HG03135 (cell line): ENCODE measurements around the gene KAZN.
"Not testable (repeated sequence)": the region's sequence is repeated elsewhere in the genome, so short reads cannot be mapped to it uniquely, and the experiment has no call there.

Source experiments
- ATAC-seq: cut with Tn5 transposase; IDR thresholded peaks from one replicate; pipeline ENCODE4 v1.9.1; 2021; ENCODE audit warnings: mild to moderate bottlenecking, moderate library complexity; ENCODE audit not compliant: unreplicated experiment

Gene KAZN

DNA sequence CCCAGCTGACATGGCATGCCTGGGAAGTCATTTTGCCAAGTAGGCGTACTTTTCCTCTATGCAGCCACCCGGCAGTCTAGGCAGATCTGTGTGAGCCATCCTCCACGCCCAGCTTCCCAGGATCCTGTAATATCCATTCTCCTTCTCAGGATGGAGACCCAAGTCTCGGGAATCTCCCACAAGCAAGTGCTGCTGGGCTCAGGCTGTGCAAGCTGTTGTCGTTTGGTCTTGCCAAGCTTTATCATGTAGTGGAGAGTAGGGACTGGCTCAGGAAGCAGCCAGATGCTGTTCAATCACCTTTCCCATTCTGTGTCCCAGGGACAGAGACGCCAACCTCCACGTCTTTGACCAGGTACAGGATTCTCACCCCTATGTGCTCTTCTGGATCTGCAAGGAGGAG lies 363.9 kb downstream of the KAZN start:
- ATAC-seq: no peak

DNA sequence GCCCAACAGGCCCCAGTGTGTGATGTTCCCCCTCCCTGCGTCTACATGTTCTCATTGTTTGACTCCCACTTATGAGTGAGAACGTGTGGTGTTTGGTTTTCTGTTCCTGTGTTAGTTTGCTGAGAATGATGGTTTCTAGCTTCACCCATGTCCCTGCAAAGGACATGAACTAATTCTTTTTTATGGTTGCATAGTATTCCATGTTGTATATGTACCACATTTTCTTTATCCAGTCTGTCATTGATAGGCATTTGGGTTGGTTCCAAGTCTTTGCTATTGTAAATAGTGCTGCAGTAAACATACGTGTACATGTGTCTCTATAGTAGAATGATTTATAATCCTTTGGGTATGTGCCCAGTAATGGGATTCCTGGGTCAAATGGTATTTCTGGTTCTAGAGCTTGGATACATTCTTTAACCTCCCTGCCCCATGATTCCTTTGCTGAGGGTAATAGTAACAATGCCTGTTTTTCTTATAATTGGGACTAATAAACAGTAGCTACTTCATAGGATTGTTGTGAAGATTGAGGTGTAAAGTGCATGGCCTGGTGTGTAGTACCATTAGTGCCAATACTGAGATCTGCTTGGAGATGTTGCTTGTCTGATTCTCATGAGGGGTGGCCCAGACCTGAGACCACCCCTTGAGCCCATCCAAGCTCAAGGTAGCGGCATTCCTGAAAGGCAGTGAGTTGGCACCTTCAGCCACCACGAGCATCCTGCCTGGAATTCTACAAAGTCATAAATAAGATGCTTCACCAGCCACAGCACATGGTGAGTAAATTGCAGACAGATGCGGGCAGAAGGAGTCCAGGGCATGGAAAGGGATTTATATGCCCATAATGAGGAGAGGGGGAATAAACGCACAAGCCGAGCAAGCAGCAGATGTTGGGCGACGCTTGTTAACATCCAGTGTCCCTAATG lies 365.6 kb downstream of the KAZN start:
- not testable (repeated sequence) for ATAC-seq

DNA sequence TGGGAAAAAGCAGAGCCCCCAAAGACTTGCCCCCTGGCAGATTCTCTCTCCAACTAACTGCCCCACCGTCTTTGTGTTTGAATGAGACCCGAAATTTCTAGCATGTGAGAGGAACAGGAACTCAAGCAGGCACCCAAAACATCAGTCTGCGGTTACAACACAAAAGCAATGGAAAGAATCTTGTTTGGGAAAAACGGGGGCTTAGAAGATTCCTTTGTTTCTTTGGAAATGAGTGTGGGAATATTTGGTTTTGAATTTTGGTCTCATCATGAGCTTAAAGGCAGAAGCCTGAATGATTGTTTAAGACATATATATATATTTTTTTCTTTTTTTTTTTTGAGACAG lies 366.2 kb downstream of the KAZN start:
- ATAC-seq: no peak

DNA sequence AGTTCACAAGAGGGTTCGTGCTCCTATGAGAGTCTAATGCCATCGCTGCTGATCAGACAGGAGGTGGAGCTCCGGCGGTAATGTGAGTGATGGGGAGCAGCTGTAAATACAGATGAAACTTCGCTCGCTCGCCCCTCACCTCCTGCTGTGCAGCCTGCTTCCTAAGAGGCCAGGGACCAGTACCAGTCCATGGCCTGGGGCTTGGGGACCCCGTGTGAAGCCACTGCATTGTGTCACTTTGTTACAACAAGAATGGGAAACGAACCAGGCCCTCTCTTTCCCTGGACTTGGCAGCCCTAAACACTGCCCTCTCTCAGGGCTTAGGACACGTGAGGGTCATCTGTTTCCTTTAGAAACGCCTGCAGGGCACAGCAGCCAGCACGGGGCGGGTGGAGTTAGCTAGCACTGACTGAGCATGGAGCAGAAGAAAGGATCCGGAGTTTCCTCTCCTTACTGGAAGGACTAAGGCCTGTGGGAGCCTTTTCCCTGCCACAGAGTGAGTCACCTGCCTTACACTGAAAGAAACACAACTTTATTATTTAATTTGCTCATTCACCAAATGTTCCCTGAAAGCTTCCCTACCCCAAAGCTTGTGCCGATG lies 369.9 kb downstream of the KAZN start:
- ATAC-seq: no peak

DNA sequence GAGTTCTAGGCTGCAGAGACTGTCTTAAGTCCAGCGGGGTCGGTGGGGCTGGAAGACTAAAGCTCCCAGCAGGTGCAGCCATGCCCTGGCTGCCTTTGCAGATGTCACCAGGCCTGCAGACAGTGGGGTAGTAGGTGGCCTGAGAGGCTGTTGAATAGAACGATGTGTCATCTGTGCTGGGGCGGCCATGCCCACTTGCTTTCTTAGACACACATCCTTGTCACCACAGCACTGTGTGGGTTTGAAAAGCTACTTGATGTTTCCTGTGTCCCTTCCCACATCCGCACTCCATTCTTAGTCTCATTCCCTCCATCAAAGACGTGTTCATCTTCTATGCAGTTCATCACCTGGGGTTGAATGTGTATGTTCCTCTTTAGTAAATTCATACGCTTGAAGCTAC lies 370.5 kb downstream of the KAZN start:
- no peak for ATAC-seq

DNA sequence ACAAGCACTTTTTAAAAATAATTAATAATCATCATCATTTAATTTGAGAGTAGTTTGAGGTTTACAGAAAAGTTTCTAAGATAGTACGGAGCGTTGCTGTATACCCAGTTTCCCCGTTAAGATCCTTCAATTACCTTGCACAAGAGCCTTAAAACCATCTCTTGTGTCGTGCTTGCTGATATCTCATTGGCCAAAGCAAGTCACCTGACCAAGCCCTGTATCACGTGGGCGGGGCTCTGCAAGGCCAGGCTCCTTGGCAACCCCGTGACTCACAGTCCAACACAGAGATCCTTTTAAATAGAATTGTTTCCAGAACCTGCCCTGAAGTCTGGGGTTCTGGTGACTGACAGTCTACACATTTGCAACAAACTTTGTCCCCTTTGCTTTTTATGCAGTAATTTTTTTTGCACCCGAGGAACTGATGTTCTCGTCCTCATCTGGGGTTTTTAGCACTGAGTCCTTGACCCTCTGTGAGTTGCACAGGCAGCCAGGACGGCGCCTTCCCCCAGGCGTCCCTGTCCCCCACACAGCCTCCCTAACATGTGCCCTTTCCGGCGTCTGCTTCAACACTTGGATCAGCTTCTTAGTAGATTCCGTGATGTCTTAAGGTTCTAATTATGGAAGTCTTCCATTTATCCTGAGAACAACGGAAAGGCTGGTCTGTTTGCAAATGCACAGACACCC lies 371.8 kb downstream of the KAZN start:
- ATAC-seq: no peak

DNA sequence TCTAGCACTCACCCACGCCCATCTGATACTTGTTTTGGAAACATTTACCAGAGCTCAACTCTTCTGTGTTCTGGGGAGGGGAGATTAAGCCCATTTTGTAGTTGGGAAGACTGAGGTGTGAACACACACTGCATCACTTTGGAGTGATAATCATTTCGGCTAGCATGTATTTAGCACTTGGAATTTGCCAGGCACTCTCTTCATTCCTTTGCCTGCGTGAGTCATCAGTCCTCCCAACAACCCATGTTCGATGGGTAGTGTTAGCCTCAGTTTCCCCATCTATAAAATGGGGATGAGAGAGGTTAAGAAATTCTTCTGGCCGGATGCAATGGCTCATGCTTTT lies 372.3 kb downstream of the KAZN start:
- no peak for ATAC-seq

DNA sequence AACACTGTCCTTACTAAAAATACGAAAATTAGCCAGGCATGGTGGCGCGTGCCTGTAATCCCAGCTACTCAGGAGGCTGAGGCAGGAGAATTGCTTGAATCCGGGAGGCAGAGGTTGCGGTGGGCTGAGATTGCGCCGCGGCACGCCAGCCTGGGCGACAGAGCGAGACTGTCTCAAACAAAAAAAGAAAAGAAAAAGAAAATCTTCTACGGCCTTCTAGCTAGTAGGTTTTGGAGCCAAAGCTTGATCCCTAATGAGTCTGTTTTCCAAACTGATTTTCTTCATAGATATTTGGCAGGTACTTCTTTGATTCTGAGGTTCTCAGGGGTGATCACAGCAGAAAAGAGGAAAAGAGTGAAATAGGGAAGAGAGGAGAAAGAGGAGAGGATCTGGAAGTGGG lies 372.7 kb downstream of the KAZN start:
- no peak for ATAC-seq

DNA sequence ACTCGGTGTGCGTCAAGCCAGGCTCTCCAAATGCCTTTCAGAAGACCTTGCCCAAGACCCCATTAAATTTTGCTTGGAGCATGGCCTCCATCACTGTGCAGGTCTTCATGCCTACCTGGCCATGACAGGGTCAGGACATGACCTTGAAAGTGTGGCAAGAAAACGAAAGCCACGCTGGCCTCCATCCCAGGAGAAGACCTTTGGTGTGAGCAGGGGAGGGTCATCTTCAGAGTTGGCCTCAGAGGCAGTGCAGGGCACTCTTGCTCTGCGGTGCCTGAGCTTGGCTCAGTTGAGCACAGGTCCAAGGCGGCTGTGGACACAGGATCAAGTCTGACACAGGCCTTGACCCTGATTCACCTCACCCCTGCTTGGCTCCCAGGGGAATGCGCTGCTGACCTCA lies 373.6 kb downstream of the KAZN start:
- no peak for ATAC-seq

DNA sequence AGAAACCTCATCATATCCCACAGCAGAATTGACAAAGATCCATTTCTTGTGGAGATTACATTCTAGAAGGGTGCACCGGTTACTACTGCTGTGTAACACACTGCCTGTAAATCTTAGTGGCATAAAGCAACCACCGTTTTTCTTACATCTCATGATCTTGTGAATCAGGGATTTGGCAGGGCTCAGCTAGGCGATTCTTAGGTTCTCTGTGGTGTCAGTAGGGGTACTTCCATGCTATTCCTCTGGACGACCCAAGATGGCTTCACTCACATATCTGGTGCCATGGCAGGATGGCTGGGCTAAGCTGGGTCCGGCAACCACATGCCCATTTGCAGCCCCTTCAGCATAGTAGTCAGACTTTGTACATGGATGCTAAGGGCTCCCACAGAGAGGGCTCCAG lies 375.3 kb downstream of the KAZN start:
- ATAC-seq: no peak

DNA sequence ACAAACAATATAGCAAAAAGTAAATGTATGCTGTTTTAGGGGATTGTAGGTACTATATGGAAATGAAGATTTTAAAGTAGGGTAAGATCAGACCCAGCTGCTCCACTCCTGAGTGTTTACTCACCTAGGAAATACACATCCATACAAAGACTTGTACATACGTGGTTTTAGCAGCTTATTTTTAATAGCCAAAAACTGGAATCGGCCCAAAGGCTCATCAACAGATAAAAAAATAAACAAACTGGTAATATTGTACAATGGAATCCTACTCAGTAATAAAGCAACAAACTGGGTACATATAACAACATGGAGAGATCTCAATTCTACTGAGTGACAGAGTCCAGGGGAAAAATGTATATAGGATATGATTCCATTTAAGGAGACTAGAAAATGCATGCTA lies 375.9 kb downstream of the KAZN start:
- no peak for ATAC-seq

DNA sequence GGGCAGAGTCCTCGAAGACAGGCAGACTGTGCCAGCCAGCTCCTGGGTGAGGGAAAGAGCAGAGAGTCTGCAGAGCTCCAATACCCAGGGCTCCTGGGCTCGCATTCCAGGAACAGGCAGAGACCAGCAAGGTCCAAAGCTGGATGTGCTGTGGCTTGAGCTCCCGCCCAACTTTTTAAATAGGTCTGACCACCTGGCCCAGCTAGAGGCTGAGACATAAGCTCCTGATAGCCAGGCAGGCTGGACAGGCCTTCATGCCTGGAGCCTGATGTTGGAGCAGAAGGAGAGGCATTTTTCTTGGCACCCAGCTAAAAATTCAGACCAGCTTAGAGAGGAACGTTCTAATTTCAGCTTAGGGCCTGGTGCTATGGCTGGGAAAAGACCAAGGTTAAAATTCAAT lies 376.6 kb downstream of the KAZN start:
- no peak for ATAC-seq

DNA sequence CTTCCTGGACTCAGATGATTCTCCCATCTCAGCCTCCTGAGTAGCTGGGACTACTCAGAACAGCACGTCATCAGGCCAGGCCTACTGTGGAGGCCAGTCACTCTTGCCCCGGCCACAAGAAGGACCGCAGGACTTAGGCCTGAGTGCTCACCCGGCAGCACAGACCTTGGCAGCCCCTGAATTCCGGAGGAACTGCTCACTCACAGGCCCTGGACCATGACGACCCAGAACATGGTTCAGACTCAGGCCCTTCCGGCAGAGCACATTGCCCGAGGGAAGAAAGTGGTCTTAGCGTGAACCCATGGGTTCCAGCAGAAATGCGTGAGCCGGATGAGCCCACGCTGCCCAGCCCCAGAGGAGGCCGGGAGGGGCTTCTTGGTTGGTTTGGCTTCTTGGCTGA lies 377.8 kb downstream of the KAZN start:
- no peak for ATAC-seq

DNA sequence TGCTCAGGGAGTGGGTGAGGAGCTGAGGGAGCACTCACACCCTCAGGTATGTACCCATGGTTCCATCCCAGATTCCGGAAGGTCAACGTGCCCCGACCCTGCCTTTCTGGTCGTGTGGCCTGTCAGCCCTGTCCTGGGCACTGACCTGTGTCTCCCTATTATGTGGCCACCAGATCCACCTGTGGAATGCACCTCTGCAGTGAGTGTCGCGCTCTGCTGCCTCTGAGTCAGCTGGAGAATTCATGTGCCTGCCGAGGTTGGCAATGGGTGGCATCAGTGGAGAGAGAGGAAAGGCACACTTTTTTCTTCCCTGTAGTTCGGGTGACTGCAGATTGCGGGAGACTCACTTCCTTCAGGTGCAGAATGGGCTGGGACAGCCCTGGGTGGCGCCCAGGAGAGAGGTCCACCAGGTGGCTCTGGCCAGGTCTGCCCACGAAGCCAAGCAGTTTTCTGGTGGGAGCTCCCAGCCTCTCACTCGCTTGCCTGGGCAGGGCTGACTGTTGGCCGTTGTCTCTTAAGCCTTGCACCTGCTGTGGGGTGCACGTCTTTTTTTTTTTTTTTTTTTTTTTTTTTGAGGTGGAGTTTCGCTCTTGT lies 378.9 kb downstream of the KAZN start:
- ATAC-seq: no peak

DNA sequence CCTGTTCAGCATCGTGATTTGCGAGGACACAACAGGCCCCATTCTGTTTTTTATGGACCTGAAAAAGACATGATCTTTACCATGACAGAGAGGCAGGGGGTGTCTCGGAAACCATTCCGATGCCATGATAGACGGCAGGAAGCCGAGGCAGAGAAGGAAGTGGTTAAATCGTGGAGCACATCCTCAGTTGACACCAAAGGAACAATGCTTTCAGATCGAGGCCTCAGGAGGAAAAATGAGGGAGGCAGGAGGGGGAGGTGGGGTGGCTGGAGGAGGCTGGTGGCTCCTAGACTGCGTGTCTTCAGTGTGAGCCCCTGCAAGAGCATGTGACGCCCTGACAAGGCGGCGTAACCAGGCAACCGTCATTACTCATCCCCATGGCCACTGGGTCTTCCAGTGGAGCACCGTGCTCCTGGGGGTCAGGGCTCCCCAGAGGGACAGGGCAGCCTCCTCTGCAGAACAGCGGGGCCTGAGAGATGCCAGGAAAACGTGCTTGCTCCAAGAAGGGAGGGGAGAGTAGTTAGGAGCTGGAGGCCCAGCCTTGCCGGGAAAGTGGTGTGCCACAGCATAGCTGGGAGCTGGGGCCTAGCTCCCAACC lies 382.2 kb downstream of the KAZN start:
- ATAC-seq: no peak

DNA sequence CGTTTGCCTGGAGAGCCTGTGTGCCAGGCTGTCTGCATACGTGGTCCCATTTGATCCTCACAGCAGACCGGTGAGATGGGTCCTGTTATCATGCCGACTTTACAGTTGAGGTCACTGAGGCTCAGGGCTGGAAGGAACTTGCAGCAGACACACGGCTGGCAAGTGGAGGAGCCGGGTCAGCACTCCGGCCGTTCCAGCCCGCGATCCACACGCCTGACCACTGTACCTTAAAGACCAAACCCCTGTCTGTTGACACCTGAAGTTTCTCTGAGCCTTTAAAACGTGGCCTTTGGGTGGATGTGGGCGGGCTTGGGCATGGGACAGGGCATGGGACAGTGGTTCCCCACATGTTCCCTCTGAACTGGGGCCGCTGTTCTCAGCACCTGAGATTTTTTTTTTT lies 383.5 kb downstream of the KAZN start:
- no peak for ATAC-seq

DNA sequence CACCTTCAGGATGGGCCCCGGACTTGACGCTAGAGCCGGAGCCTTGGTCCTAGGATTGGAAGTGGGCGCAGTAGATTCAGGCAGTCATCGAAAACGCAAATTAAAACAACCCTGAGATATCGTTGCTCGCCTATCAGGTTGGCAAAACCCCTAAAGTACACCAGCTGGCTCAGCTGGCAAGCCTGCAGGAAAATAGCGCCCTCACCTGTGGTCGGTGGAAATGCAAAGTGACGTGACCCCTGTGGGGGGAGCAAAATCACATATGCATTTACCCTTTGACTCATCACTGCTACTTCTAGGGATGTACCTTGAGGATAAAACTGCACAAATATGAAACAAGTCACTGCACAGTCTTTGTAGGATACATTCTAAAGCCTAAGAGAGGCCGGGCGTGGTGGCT lies 384.8 kb downstream of the KAZN start:
- ATAC-seq: no peak

DNA sequence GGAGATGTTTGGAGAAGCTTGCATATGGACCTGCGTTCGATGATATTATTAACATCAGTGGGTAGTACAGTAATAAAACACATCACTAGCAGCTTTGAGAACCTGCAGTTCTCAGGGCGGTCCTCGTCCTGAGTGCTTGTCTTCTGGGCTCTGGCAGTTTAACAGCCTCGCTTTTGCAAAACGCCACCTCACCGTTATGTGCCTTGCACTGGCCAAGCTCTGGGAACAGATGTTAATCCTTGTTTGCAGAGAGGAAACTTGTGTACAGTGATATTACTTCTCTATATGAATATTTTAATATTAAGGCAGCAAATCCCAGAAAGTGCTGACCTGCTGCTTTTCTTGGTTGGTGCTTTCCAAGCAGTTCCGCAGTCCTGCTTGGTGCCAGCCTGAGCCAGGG lies 387.7 kb downstream of the KAZN start:
- ATAC-seq: no peak

DNA sequence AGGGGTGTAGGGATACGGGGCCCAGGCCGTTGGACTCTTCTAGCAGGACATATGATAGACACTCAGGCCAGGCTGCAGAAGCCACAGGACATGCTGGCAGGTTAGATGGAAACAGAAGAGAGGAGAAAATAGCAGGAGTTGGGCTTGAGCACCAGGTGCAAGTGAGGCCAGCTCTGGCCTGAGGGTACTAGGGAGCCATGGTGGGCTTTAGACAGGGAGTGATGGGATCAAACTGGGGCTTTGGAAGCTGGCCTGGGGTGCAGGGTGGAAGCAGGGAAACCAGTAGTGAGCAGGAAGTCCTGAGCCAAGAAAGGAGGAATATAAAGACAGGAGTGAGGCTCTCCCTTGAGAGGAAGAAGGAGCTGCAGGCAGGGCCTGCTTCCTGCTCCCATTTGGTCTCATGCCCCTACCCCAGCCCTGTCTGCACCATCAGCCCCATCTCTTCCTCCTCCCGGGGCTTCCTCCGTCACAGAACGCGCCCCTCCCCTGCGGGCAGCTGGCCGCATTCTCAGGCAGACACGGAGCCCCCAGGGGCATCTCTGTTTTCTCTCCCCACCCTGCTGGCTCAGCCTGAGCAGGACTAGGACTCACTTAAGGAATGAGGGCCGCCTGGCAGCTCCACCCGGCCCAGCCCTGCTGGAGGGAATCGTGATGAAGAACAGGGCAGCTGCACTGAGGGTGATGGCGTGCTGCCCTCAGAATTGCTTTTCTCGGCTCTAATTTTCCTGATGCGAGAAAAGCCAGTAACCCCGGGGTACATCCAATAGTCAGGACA lies 389.5 kb downstream of the KAZN start:
- no peak for ATAC-seq

DNA sequence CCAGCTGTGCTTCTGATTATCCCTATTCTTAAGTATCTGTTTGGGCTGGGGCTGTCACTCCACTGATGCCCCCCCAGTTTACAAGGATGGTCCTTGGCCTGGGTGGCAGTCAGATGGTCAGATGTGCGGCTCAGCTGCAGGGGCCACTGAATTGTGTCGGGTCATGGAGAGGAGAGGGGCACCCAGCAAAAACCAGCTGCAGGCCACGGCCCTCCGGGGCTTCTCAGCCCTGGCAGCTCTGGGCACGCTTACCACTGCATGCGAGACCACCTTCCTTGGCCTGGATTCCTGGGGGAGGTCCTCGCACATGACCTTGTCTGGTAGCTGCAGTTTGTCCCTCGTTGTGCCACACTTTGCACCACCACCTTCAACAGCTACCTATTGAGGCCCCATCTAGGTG lies 390.2 kb downstream of the KAZN start:
- no peak for ATAC-seq
